Hepatocyte (in vitro differentiated cells): ENCODE measurements around the gene HSDL1. TPM values are rescaled to one million over a fixed set of nuclear protein-coding genes. Genes with fewer than 3 reads are reported as not detected.

ENCODE experiments used
- DNase-seq: peaks from one replicate; pipeline ENCODE4 v3.0.0-alpha.2; 2016; ENCODE audit warnings: low spot score
- H2AFZ ChIP-seq: fragments of 200-600 bp; sonication (generic); 2 replicates; pipeline ENCODE4 v1.6.0; 2016; ENCODE audit warnings: antibody characterized with exemption, mild to moderate bottlenecking
- H3K27ac ChIP-seq: fragments of 200-600 bp; sonication (generic); 2 replicates; pipeline ENCODE4 v1.5.1; 2016; ENCODE audit warnings: mild to moderate bottlenecking
- H3K27me3 ChIP-seq: fragments of 200-600 bp; sonication (generic); 2 replicates; pipeline ENCODE4 v1.6.1; 2016
- H3K36me3 ChIP-seq: fragments of 200-600 bp; sonication (generic); replicated peaks from 2 replicates; pipeline ENCODE4 v1.5.1; 2016; ENCODE audit warnings: low read depth; ENCODE audit not compliant: insufficient read depth
- H3K4me1 ChIP-seq: fragments of 200-600 bp; sonication (generic); 2 replicates; pipeline ENCODE4 v1.5.1; 2016; ENCODE audit warnings: mild to moderate bottlenecking, moderate library complexity; ENCODE audit not compliant: insufficient read depth
- H3K4me2 ChIP-seq: fragments of 200-600 bp; sonication (generic); 2 replicates; pipeline ENCODE4 v1.6.0; 2016
- H3K4me3 ChIP-seq: fragments of 200-600 bp; sonication (generic); 2 replicates; pipeline ENCODE4 v1.5.1; 2016; ENCODE audit warnings: mild to moderate bottlenecking
- H3K79me2 ChIP-seq: fragments of 200-600 bp; sonication (generic); 2 replicates; pipeline ENCODE4 v1.6.0; 2017; ENCODE audit warnings: mild to moderate bottlenecking
- H3K9me2 ChIP-seq: fragments of 200-600 bp; sonication (generic); replicated peaks from 2 replicates; pipeline ENCODE4 v1.6.0; 2017; ENCODE audit warnings: mild to moderate bottlenecking; ENCODE audit not compliant: insufficient read depth
- H3K9me3 ChIP-seq: fragments of 200-600 bp; sonication (generic); 2 replicates; pipeline ENCODE4 v1.5.1; 2016; ENCODE audit warnings: low read depth, mild to moderate bottlenecking
- H4K20me1 ChIP-seq: fragments of 200-600 bp; sonication (generic); 2 replicates; pipeline ENCODE4 v1.6.0; 2016; ENCODE audit warnings: mild to moderate bottlenecking; ENCODE audit not compliant: insufficient read depth, poor library complexity, severe bottlenecking
- CTCF ChIP-seq: fragments of 200-600 bp; sonication (generic); IDR thresholded peaks from 2 replicates; pipeline ENCODE4 v1.5.1; 2016; ENCODE audit warnings: antibody characterized with exemption, mild to moderate bottlenecking; ENCODE audit not compliant: poor library complexity
- EZH2 ChIP-seq: fragments of 200-600 bp; sonication (generic); IDR thresholded peaks from 2 replicates; pipeline ENCODE4 v1.6.1; 2016; ENCODE audit warnings: antibody characterized with exemption, mild to moderate bottlenecking, borderline replicate concordance
- EZH2phosphoT487 ChIP-seq: fragments of 200-600 bp; sonication (generic); IDR thresholded peaks from one replicate; pipeline ENCODE4 v1.6.1; 2018; ENCODE audit warnings: antibody characterized with exemption, mild to moderate bottlenecking, low read depth, moderate library complexity; ENCODE audit not compliant: unreplicated experiment, severe bottlenecking
- WGBS: methylation state at CpG from one replicate; pipeline ENCODE4 v1.1.6; 2016; ENCODE audit warnings: low lambda C conversion rate; ENCODE audit errors: missing lambda C conversion rate; 5-methylcytosine and 5-hydroxymethylcytosine counted together
- polyA plus RNA-seq: library from polyadenylated mRNA; unstranded; fragments of >200 nt; fragmentation: Nextera tagmentation; extraction: Ambion mirVana; gene quantifications from 2 replicates; pipeline ENCODE4 v1.2.1, GENCODE V29; 2016
- total RNA-seq: library from RNA; depleted of rRNA; stranded (reverse); fragments of >200 nt; gene quantifications from 2 replicates; pipeline ENCODE4 v1.2.3, GENCODE V29; 2014

Gene HSDL1
- total and polyA plus RNA-seq, 2 experiments from 2014 or later: 14.3 to 24.9 TPM

GRCh38 chr16:84098939-84099338 lies 46.0 kb downstream of the HSDL1 start:
- TF ChIP-seq EZH2phosphoT487 (no peak), EZH2 (no peak), CTCF (no peak)
- H3K4me1 ChIP-seq: peaks cover 6% of the 10 kb centered on the region
- DNase-seq: no peak
- H3K9me2 ChIP-seq: no peaks in the 10 kb centered on the region
- peaks cover 12% of the 10 kb centered on the region for H4K20me1 ChIP-seq
- H3K27ac ChIP-seq: peak overlapping the region; percentile 7
- H3K4me3 ChIP-seq: no peak overlapping the region
- H3K36me3 ChIP-seq: no peaks in the 10 kb centered on the region
- H3K9me3 ChIP-seq: no peaks in the 10 kb centered on the region
- H2AFZ ChIP-seq: no peak overlapping the region
- H3K4me2 ChIP-seq: no peak overlapping the region
- no peaks in the 10 kb centered on the region for H3K27me3 ChIP-seq
- H3K79me2 ChIP-seq: peaks cover 64% of the 10 kb centered on the region
- 96% methylated on average over 7 of the region's 7 CpGs for WGBS

GRCh38 chr16:84096447-84097005 lies 48.5 kb downstream of the HSDL1 start:
- no peak overlapping the region for H2AFZ ChIP-seq
- WGBS: 72% methylated on average over 4 of the region's 4 CpGs
- no peak overlapping the region for H3K4me3 ChIP-seq
- peak overlapping the region; percentile 33 for H3K27ac ChIP-seq
- H4K20me1 ChIP-seq: no peaks in the 10 kb centered on the region
- H3K9me3 ChIP-seq: no peaks in the 10 kb centered on the region
- TF ChIP-seq EZH2phosphoT487 (no peak), EZH2 (no peak), CTCF (no peak)
- H3K4me1 ChIP-seq: peaks cover 6% of the 10 kb centered on the region
- no peaks in the 10 kb centered on the region for H3K27me3 ChIP-seq
- no peaks in the 10 kb centered on the region for H3K36me3 ChIP-seq
- peaks cover 40% of the 10 kb centered on the region for H3K79me2 ChIP-seq
- peak; percentile 51 for DNase-seq
- peak overlapping the region; percentile 32 for H3K4me2 ChIP-seq
- H3K9me2 ChIP-seq: no peaks in the 10 kb centered on the region

GRCh38 chr16:84095466-84095865 lies 49.5 kb downstream of the HSDL1 start:
- H3K36me3 ChIP-seq: no peaks in the 10 kb centered on the region
- H4K20me1 ChIP-seq: no peaks in the 10 kb centered on the region
- WGBS: 93% methylated on average over 14 of the region's 14 CpGs
- H3K4me2 ChIP-seq: no peak overlapping the region
- H3K9me2 ChIP-seq: no peaks in the 10 kb centered on the region
- TF ChIP-seq CTCF (no peak), EZH2phosphoT487 (no peak), EZH2 (no peak)
- no peaks in the 10 kb centered on the region for H3K9me3 ChIP-seq
- no peak overlapping the region for H3K27ac ChIP-seq
- H3K79me2 ChIP-seq: peaks cover 33% of the 10 kb centered on the region
- peaks cover 6% of the 10 kb centered on the region for H3K4me1 ChIP-seq
- no peaks in the 10 kb centered on the region for H3K27me3 ChIP-seq
- DNase-seq: no peak
- no peak overlapping the region for H3K4me3 ChIP-seq
- no peak overlapping the region for H2AFZ ChIP-seq
